GM21447 (cell line): Measurements from ENCODE around the gene C9orf72.

ENCODE experiments used
- ATAC-seq: cut with Tn5 transposase; IDR thresholded peaks from one replicate; pipeline ENCODE4 v1.9.1; 2021; ENCODE audit not compliant: unreplicated experiment

Gene C9orf72

GRCh38 chr9:27581826-27582225 lies 8.5 kb upstream of the C9orf72 start:
- ATAC-seq: no peak

GRCh38 chr9:27573634-27574590 lies 631 bp upstream of the C9orf72 start:
- peak; percentile 81 for ATAC-seq

- peak; percentile 45 for ATAC-seq
These were observed 739 bp downstream of the C9orf72 start for GRCh38 chr9:27572566-27572917.

GRCh38 chr9:27572061-27572460 lies 1.2 kb downstream of the C9orf72 start:
- ATAC-seq: no peak

- ATAC-seq: no peak
These were observed 2.3 kb downstream of the C9orf72 start for GRCh38 chr9:27571011-27571410.

GRCh38 chr9:27569406-27569805 lies 3.9 kb downstream of the C9orf72 start:
- ATAC-seq: no peak

GRCh38 chr9:27566118-27566517 lies 7.2 kb downstream of the C9orf72 start:
- no peak for ATAC-seq

- no peak for ATAC-seq
These were observed 7.6 kb downstream of the C9orf72 start for GRCh38 chr9:27565696-27566095.

- no peak for ATAC-seq
These were observed 8.6 kb downstream of the C9orf72 start for GRCh38 chr9:27564670-27565069.

GRCh38 chr9:27563738-27564430 lies 9.4 kb downstream of the C9orf72 start:
- no peak for ATAC-seq

GRCh38 chr9:27561685-27562084 lies 11.6 kb downstream of the C9orf72 start:
- ATAC-seq: peak; percentile 60

GRCh38 chr9:27560457-27560856 lies 12.8 kb downstream of the C9orf72 start:
- ATAC-seq: no peak

GRCh38 chr9:27558307-27558706 lies 15.0 kb downstream of the C9orf72 start:
- no peak for ATAC-seq

GRCh38 chr9:27556470-27556869 lies 16.8 kb downstream of the C9orf72 start:
- no peak for ATAC-seq

- no peak for ATAC-seq
These were observed 18.6 kb downstream of the C9orf72 start for GRCh38 chr9:27554712-27555111.

GRCh38 chr9:27549196-27549755 lies 24.0 kb downstream of the C9orf72 start:
- no peak for ATAC-seq

GRCh38 chr9:27548055-27548741 lies 25.1 kb downstream of the C9orf72 start:
- ATAC-seq: no peak

GRCh38 chr9:27545471-27545870 lies 27.8 kb downstream of the C9orf72 start:
- no peak for ATAC-seq

- ATAC-seq: no peak
These were observed 30.8 kb downstream of the C9orf72 start for GRCh38 chr9:27542508-27542907.

- no peak for ATAC-seq
These were observed 31.5 kb downstream of the C9orf72 start for GRCh38 chr9:27541740-27542139.

GRCh38 chr9:27540502-27540901 lies 32.8 kb downstream of the C9orf72 start:
- no peak for ATAC-seq
